ENCODE data around the gene ACER3.

GRCh38 chr11:76830639-76831327 is 29.9 kb upstream of the ACER3 start:
- TF ChIP-seq POLR2AphosphoS5 (IDR thresholded peaks at IDR 0.05) = no peak
- TF ChIP-seq, protein P1, sequence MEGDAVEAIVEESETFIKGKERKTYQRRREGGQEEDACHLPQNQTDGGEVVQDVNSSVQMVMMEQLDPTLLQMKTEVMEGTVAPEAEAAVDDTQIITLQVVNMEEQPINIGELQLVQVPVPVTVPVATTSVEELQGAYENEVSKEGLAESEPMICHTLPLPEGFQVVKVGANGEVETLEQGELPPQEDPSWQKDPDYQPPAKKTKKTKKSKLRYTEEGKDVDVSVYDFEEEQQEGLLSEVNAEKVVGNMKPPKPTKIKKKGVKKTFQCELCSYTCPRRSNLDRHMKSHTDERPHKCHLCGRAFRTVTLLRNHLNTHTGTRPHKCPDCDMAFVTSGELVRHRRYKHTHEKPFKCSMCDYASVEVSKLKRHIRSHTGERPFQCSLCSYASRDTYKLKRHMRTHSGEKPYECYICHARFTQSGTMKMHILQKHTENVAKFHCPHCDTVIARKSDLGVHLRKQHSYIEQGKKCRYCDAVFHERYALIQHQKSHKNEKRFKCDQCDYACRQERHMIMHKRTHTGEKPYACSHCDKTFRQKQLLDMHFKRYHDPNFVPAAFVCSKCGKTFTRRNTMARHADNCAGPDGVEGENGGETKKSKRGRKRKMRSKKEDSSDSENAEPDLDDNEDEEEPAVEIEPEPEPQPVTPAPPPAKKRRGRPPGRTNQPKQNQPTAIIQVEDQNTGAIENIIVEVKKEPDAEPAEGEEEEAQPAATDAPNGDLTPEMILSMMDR (IDR thresholded peaks at IDR 0.05) = no peak
- no peak for TF ChIP-seq POLR2A (IDR thresholded peaks at IDR 0.05)
